ENCODE results near the gene NCBP1. TPM values are rescaled to one million over a fixed set of nuclear protein-coding genes. Genes with fewer than 3 reads are reported as not detected.

The NCBP1 gene
- total RNA-seq, 4 donors from 2014 or later, result 16.1 to 234 (median 24.1) TPM

- TF ChIP-seq POLR2AphosphoS5 (IDR thresholded peaks at IDR 0.05) (no peak), EP300 (IDR thresholded peaks at IDR 0.05) (no peak), POLR2A (IDR thresholded peaks at IDR 0.05) (no peak)
- TF ChIP-seq, protein P1, sequence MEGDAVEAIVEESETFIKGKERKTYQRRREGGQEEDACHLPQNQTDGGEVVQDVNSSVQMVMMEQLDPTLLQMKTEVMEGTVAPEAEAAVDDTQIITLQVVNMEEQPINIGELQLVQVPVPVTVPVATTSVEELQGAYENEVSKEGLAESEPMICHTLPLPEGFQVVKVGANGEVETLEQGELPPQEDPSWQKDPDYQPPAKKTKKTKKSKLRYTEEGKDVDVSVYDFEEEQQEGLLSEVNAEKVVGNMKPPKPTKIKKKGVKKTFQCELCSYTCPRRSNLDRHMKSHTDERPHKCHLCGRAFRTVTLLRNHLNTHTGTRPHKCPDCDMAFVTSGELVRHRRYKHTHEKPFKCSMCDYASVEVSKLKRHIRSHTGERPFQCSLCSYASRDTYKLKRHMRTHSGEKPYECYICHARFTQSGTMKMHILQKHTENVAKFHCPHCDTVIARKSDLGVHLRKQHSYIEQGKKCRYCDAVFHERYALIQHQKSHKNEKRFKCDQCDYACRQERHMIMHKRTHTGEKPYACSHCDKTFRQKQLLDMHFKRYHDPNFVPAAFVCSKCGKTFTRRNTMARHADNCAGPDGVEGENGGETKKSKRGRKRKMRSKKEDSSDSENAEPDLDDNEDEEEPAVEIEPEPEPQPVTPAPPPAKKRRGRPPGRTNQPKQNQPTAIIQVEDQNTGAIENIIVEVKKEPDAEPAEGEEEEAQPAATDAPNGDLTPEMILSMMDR (IDR thresholded peaks at IDR 0.05), result no peak
- Histone ChIP-seq H3K4me1 (peaks cover 3 to 29% (median 18%) of the 10 kb centered on the region in 3 donors), H3K4me3 (no peak overlapping the region), H3K27ac (no peak overlapping the region), H3K27me3 (no peaks in the 10 kb centered on the region), H3K9me3 (no peaks in the 10 kb centered on the region), H3K36me3 (peaks cover 0 to 52% of the 10 kb centered on the region in 2 donors)
- 65 to 80% methylated on average over 1 to 3 of the region's 3 CpGs for WGBS, 2 donors (ENCODE audit: low coverage in 1 of 2)
- no peak for ATAC-seq
These were observed 8.0 kb upstream of the NCBP1 start for GRCh38 chr9:97625620-97626019.

DNA sequence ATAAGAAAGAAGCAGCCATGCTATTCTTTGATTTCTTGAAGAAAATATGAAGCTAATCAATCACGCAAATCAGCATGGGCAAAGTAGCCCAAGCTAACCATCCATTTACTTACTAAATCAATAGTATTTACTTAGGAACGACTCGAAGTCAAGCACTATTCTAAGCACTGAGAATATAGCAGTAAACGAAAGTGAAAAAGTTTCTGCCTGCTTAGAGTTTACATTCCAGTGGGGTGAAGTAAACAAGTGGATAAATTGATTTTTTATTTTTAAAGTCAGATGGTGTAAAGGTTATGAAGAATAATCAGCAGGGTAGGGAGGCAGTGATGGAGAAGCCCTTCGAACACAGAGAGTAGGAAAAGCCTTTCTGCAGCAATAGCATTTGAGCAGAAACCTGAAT is 6.0 kb upstream of the NCBP1 start:
- Histone ChIP-seq H3K4me3 (no peak overlapping the region), H3K4me1 (peaks cover 8 to 46% (median 26%) of the 10 kb centered on the region in 3 donors), H3K9me3 (no peaks in the 10 kb centered on the region), H3K27ac (peak overlapping the region; percentile 5 to 58 (median 39)), H3K36me3 (peaks cover 0 to 33% of the 10 kb centered on the region in 2 donors), H3K27me3 (no peaks in the 10 kb centered on the region)
- WGBS, 2 donors (ENCODE audit: low coverage in 1 of 2), result 33 to 47% methylated on average over 5 of the region's 5 CpGs
- ATAC-seq, result no peak
- TF ChIP-seq, protein P1 (IDR thresholded peaks at IDR 0.05), result no peak
- no peak for TF ChIP-seq POLR2AphosphoS5 (IDR thresholded peaks at IDR 0.05)
- no peak for TF ChIP-seq POLR2A (IDR thresholded peaks at IDR 0.05)
- no peak for TF ChIP-seq EP300 (IDR thresholded peaks at IDR 0.05)

- 93% methylated on average over 2 of the region's 3 CpGs; no CpG with 5 or more reads in 1 of the 2 donors for WGBS, 2 donors (ENCODE audit: low coverage in 1 of 2)
- peaks cover 8 to 46% (median 26%) of the 10 kb centered on the region in 3 donors for H3K4me1 ChIP-seq
- no peak for TF ChIP-seq POLR2A (IDR thresholded peaks at IDR 0.05)
- TF ChIP-seq, protein P1 (IDR thresholded peaks at IDR 0.05), result no peak
- TF ChIP-seq EP300 (IDR thresholded peaks at IDR 0.05), result no peak
- no peak for TF ChIP-seq POLR2AphosphoS5 (IDR thresholded peaks at IDR 0.05)
- no peaks in the 10 kb centered on the region for H3K27me3 ChIP-seq
- H3K27ac ChIP-seq, result no peak overlapping the region
- H3K36me3 ChIP-seq, result peaks cover 0 to 23% of the 10 kb centered on the region in 2 donors
- H3K9me3 ChIP-seq, result no peaks in the 10 kb centered on the region
- no peak for ATAC-seq
- no peak overlapping the region for H3K4me3 ChIP-seq
These were observed 5.0 kb upstream of the NCBP1 start for GRCh38 chr9:97628668-97629067.

DNA sequence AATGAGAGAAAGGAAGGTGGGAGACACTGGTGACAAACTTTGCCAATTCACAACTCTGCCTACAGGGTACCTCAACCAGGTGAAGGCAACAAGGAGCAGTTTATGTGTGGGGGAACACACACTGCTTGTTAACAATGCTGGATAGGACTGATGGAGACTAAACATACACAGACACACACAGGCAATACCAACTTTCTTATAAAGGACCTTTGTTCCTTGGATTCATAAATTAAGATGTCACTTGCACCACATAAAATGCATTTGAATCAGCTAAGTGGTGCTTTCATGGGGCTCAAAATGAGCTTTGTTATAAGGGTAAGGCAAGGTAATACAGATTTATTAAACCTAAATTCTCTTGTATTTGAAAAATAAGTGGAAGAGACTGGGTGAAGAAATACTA is 4.5 kb upstream of the NCBP1 start:
- Histone ChIP-seq H3K36me3 (peaks cover 0 to 18% of the 10 kb centered on the region in 2 donors), H3K4me3 (no peak overlapping the region), H3K9me3 (no peaks in the 10 kb centered on the region), H3K27me3 (no peaks in the 10 kb centered on the region), H3K4me1 (peaks cover 8 to 48% (median 26%) of the 10 kb centered on the region in 3 donors), H3K27ac (no peak overlapping the region)
- ATAC-seq, result no peak
- TF ChIP-seq EP300 (IDR thresholded peaks at IDR 0.05), result no peak
- no peak for TF ChIP-seq POLR2AphosphoS5 (IDR thresholded peaks at IDR 0.05)
- TF ChIP-seq POLR2A (IDR thresholded peaks at IDR 0.05), result no peak
- TF ChIP-seq, protein P1 (IDR thresholded peaks at IDR 0.05), result no peak

DNA sequence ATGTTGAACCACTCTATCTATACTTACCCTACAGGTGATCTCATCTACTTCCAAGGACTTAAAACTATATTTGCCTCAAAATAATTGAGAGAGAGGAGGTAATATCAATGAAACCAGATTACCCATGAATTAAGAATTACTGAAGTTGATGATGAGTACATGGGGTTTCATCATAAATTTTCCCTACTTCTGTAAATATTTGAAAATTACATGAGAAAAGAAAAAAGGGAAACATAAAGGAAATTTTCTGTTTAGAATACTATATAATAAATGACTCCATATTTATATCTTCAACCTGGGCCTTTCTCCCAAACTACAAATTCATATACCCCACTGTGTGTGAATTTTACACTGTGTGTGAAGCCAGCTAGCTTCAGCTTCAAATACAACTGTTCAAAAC is 3.0 kb upstream of the NCBP1 start:
- no peak for TF ChIP-seq POLR2AphosphoS5 (IDR thresholded peaks at IDR 0.05)
- TF ChIP-seq EP300 (IDR thresholded peaks at IDR 0.05), result no peak
- TF ChIP-seq POLR2A (IDR thresholded peaks at IDR 0.05), result no peak
- TF ChIP-seq, protein P1 (IDR thresholded peaks at IDR 0.05), result no peak
- Histone ChIP-seq H3K27ac (peak overlapping the region in 1 of 4 donors; percentile 95), H3K4me3 (no peak overlapping the region), H3K36me3 (peaks cover 0 to 3% of the 10 kb centered on the region in 2 donors), H3K9me3 (no peaks in the 10 kb centered on the region), H3K4me1 (peaks cover 12 to 62% (median 32%) of the 10 kb centered on the region in 3 donors), H3K27me3 (no peaks in the 10 kb centered on the region)
- no peak for ATAC-seq
